Right lobe of liver (tissue), 4 donors: Measurements from ENCODE around the gene ISCA2.

Experiments used
- CTCF ChIP-seq, 4 donors: fragments of 200-600 bp in 3 of 4; fragments of 450-650 bp in 1 of 4; IDR thresholded peaks; one replicate each; pipeline versions ENCODE4 v1.5.1 to v1.8.0; 2016 to 2022; ENCODE audit warnings: antibody characterized with exemption in 4 of 4, mild to moderate bottlenecking in 2 of 4
- POLR2A ChIP-seq: fragments of 450-650 bp; IDR thresholded peaks from one replicate; pipeline ENCODE4 v1.6.1; 2017; ENCODE audit warnings: antibody characterized with exemption, mild to moderate bottlenecking
- donor health status: DM: no; HTN: no; CAD: no.
- donor health status: DM: no; HTN: no; CAD: no.
- donor health status: DM: no; HTN: yes; CAD: no.

DNA sequence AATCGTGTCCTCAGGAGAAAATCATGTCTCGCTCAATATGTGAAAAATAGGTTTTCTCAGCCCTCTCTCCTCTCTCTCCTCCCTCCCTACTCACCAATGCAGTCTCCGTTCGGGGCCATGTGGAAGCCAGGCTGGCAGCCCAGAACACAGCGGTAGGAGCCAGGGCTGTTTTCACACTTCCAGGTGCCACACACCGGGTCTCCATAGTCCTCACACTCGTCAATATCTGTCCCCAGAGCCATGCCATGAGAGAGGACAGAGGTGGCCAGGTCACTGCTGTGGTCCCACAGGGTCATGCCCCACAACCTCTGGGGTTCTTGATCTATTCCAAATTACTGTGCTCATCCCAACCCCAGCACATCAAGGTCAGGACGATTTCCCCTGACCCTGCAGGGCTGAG is 13.5 kb downstream of the ISCA2 start:
- TF ChIP-seq CTCF (IDR thresholded peaks at IDR 0.05) = no peak
- TF ChIP-seq POLR2A = no peak
